Activated CD8-positive, alpha-beta T cell treated with anti-CD3 and anti-CD28 coated beads for 36 hours (primary cell): Measurements from ENCODE around the gene TCF25. TPM values are rescaled to one million over a fixed set of nuclear protein-coding genes. Genes with fewer than 3 reads are reported as not detected.
A peak's percentile ranks its signal among the peaks of the same experiment; 100 is the strongest.

Experiments used
- ATAC-seq: fragments of 200-7000 bp; cut with Tn5 transposase; one replicate; pipeline ENCODE4 v1.10.0; 2021; ENCODE audit warnings: mild to moderate bottlenecking, moderate library complexity
- CTCF ChIA-PET: fragments of 350-600 bp; sonication (Branson Sonifier 250); formaldehyde crosslinking; loops from one replicate; lab custom pipeline; 2021; ENCODE audit warnings: antibody characterized with exemption; lab: Charles Lee
- POLR2A ChIA-PET: fragments of 350-600 bp; sonication (Branson Sonifier 250); formaldehyde crosslinking; loops from one replicate; lab custom pipeline; 2021; ENCODE audit warnings: antibody characterized with exemption; lab: Charles Lee
- DNase-seq: peaks from one replicate; pipeline ENCODE4 v3.0.0-alpha.2; 2020
- H3K27ac Mint-ChIP-seq: one replicate; pipeline ENCODE4 v1.8.0; 2021; ENCODE audit warnings: mild to moderate bottlenecking, mixed read lengths
- H3K27me3 Mint-ChIP-seq: one replicate; pipeline ENCODE4 v1.8.0; 2021; ENCODE audit warnings: mixed read lengths
- H3K36me3 Mint-ChIP-seq: one replicate; pipeline ENCODE4 v1.8.0; 2021; ENCODE audit warnings: low read depth, mixed read lengths
- H3K4me1 Mint-ChIP-seq: one replicate; pipeline ENCODE4 v1.8.0; 2021; ENCODE audit warnings: low read depth, mixed read lengths
- H3K4me3 Mint-ChIP-seq: one replicate; pipeline ENCODE4 v1.8.0; 2021; ENCODE audit warnings: mild to moderate bottlenecking, moderate library complexity, mixed read lengths
- H3K9me3 Mint-ChIP-seq: one replicate; pipeline ENCODE4 v1.8.0; 2021; ENCODE audit warnings: mixed read lengths
- CTCF ChIP-seq: fragments of 200-600 bp; IDR thresholded peaks from one replicate; pipeline ENCODE4 v1.8.0; 2022; ENCODE audit warnings: antibody characterized with exemption, mild to moderate bottlenecking
- intact Hi-C: fragments of 100-400 bp; cut with micrococcal nuclease; formaldehyde crosslinking; loops from one replicate; pipeline ENCODE4 v1.10.0; 2022
- total RNA-seq, 2 experiments: library from RNA; stranded (reverse); gene quantifications; one replicate each; pipeline ENCODE4 v1.2.3, GENCODE V29; 2021

Gene TCF25
- total RNA-seq, 2 experiments from 2014 or later, result 138 to 149 TPM

- no peak for TF ChIP-seq CTCF
- intact Hi-C loops, result no loop called here
- no peak overlapping the region for H3K4me3 Mint-ChIP-seq
- H3K36me3 Mint-ChIP-seq, result peaks cover 20% of the 10 kb centered on the region
- DNase-seq (no peak), ATAC-seq (no peak)
- CTCF ChIA-PET, result interaction anchor here (1.7 kb wide), 1 partner anchor 10 kb away, joined by 7 read pairs; no protein-coding TSS in a partner anchor
- H3K9me3 Mint-ChIP-seq, result no peaks in the 10 kb centered on the region
- POLR2A ChIA-PET, result interaction anchor here (0.7 kb wide), 1 partner anchor 107 kb away, joined by 3 read pairs; no protein-coding TSS in a partner anchor
- peaks cover 4% of the 10 kb centered on the region for H3K4me1 Mint-ChIP-seq
- H3K27ac Mint-ChIP-seq, result peak overlapping the region; percentile 64
- H3K27me3 Mint-ChIP-seq, result no peaks in the 10 kb centered on the region
These were observed 26.6 kb downstream of the TCF25 start for GRCh38 chr16:89899879-89900481.

- ChIA-PET POLR2A (no interaction called here), CTCF (no interaction called here)
- H3K27me3 Mint-ChIP-seq, result no peaks in the 10 kb centered on the region
- no peak for DNase-seq
- H3K36me3 Mint-ChIP-seq, result peaks cover 20% of the 10 kb centered on the region
- TF ChIP-seq CTCF, result no peak
- intact Hi-C loops, result no loop called here
- H3K4me1 Mint-ChIP-seq, result peaks cover 4% of the 10 kb centered on the region
- ATAC-seq, result no peak
- no peaks in the 10 kb centered on the region for H3K9me3 Mint-ChIP-seq
- no peak overlapping the region for H3K4me3 Mint-ChIP-seq
- no peak overlapping the region for H3K27ac Mint-ChIP-seq
These were observed 27.5 kb downstream of the TCF25 start for GRCh38 chr16:89900885-89901284.

- no peak overlapping the region for H3K4me3 Mint-ChIP-seq
- no peak for DNase-seq
- intact Hi-C loops, result no loop called here
- no peaks in the 10 kb centered on the region for H3K27me3 Mint-ChIP-seq
- H3K27ac Mint-ChIP-seq, result no peak overlapping the region
- ATAC-seq, result no peak
- H3K4me1 Mint-ChIP-seq, result peaks cover 4% of the 10 kb centered on the region
- no peaks in the 10 kb centered on the region for H3K9me3 Mint-ChIP-seq
- TF ChIP-seq CTCF, result no peak
- ChIA-PET CTCF (no interaction called here), POLR2A (no interaction called here)
- H3K36me3 Mint-ChIP-seq, result peaks cover 26% of the 10 kb centered on the region
These were observed 29.6 kb downstream of the TCF25 start for GRCh38 chr16:89902980-89903379.

- H3K4me3 Mint-ChIP-seq, result no peak overlapping the region
- intact Hi-C loops, result no loop called here
- H3K27me3 Mint-ChIP-seq, result no peaks in the 10 kb centered on the region
- ATAC-seq (no peak), DNase-seq (no peak)
- H3K27ac Mint-ChIP-seq, result no peak overlapping the region
- peaks cover 4% of the 10 kb centered on the region for H3K4me1 Mint-ChIP-seq
- TF ChIP-seq CTCF, result no peak
- peaks cover 29% of the 10 kb centered on the region for H3K36me3 Mint-ChIP-seq
- no peaks in the 10 kb centered on the region for H3K9me3 Mint-ChIP-seq
- CTCF ChIA-PET, result no interaction called here
- POLR2A ChIA-PET, result interaction anchor here (1.0 kb wide), 1 partner anchor 9 kb away, joined by 3 read pairs; no protein-coding TSS in a partner anchor
These were observed 30.6 kb downstream of the TCF25 start for GRCh38 chr16:89903908-89904515.
